HEK293T (cell line): ENCODE measurements around the gene SF3A2.

ENCODE experiments used
- CTCF ChIA-PET: fragments of 350-600 bp; formaldehyde crosslinking; extraction: SDS; loops from one replicate; lab custom pipeline; 2021; ENCODE audit warnings: antibody characterized with exemption, inconsistent platforms; lab: Yijun Ruan, JAX
- POLR2A ChIA-PET: fragments of 350-600 bp; formaldehyde crosslinking; extraction: SDS; loops from one replicate; lab custom pipeline; 2020; ENCODE audit warnings: antibody characterized with exemption, inconsistent platforms; lab: Yijun Ruan, JAX
- DNase-seq: peaks from one replicate; pipeline ENCODE4 v3.0.0; 2012; ENCODE audit warnings: mixed read lengths; ENCODE audit errors: extremely low spot score
- ARNT ChIP-seq: fragments of 450-650 bp; IDR thresholded peaks from 2 replicates; pipeline ENCODE4 v1.6.1; 2017; ENCODE audit warnings: mild to moderate bottlenecking
- BHLHE40 ChIP-seq: fragments of 450-650 bp; IDR thresholded peaks from 2 replicates; pipeline ENCODE4 v1.6.1; 2016; ENCODE audit warnings: mild to moderate bottlenecking, moderate library complexity, borderline replicate concordance
- CTBP1 ChIP-seq: fragments of 450-650 bp; IDR thresholded peaks from 2 replicates; pipeline ENCODE4 v1.6.1; 2016; ENCODE audit warnings: borderline replicate concordance
- ELF4 ChIP-seq: fragments of 450-650 bp; IDR thresholded peaks from 2 replicates; pipeline ENCODE4 v1.6.1; 2017; ENCODE audit warnings: antibody characterized with exemption
- FOXA1 ChIP-seq: fragments of 450-650 bp; IDR thresholded peaks from 2 replicates; pipeline ENCODE4 v1.6.1; 2016; ENCODE audit warnings: mild to moderate bottlenecking
- FOXK2 ChIP-seq: fragments of 450-650 bp; IDR thresholded peaks from 2 replicates; pipeline ENCODE4 v1.6.1; 2016; ENCODE audit warnings: mild to moderate bottlenecking
- FOXM1 ChIP-seq: fragments of 450-650 bp; IDR thresholded peaks from 2 replicates; pipeline ENCODE4 v1.6.1; 2017; ENCODE audit warnings: mild to moderate bottlenecking, borderline replicate concordance
- HDGF ChIP-seq: fragments of 450-650 bp; IDR thresholded peaks from 2 replicates; pipeline ENCODE4 v1.6.1; 2017; ENCODE audit warnings: antibody characterized with exemption, borderline replicate concordance
- L3MBTL2 ChIP-seq: fragments of 450-650 bp; conservative IDR thresholded peaks from 2 replicates; pipeline ENCODE4 v1.6.1; 2016; ENCODE audit warnings: mild to moderate bottlenecking
- LEF1 ChIP-seq: fragments of 450-650 bp; IDR thresholded peaks from 2 replicates; pipeline ENCODE4 v1.6.1; 2017; ENCODE audit warnings: mild to moderate bottlenecking, borderline replicate concordance
- NFRKB ChIP-seq: fragments of 450-650 bp; IDR thresholded peaks from 2 replicates; pipeline ENCODE4 v1.6.1; 2016; ENCODE audit warnings: mild to moderate bottlenecking, moderate library complexity
- PKNOX1 ChIP-seq: fragments of 450-650 bp; IDR thresholded peaks from 2 replicates; pipeline ENCODE4 v1.6.1; 2016
- SP1 ChIP-seq: fragments of 450-650 bp; IDR thresholded peaks from 2 replicates; pipeline ENCODE4 v1.6.1; 2017
- SUZ12 ChIP-seq: fragments of 450-650 bp; IDR thresholded peaks from 2 replicates; pipeline ENCODE4 v1.6.1; 2016; ENCODE audit warnings: mild to moderate bottlenecking
- TARDBP ChIP-seq: fragments of 450-650 bp; IDR thresholded peaks from 2 replicates; pipeline ENCODE4 v1.6.1; 2016
- ZNF384 ChIP-seq: fragments of 450-650 bp; IDR thresholded peaks from 2 replicates; pipeline ENCODE4 v1.6.1; 2016

SF3A2 gene

DNA sequence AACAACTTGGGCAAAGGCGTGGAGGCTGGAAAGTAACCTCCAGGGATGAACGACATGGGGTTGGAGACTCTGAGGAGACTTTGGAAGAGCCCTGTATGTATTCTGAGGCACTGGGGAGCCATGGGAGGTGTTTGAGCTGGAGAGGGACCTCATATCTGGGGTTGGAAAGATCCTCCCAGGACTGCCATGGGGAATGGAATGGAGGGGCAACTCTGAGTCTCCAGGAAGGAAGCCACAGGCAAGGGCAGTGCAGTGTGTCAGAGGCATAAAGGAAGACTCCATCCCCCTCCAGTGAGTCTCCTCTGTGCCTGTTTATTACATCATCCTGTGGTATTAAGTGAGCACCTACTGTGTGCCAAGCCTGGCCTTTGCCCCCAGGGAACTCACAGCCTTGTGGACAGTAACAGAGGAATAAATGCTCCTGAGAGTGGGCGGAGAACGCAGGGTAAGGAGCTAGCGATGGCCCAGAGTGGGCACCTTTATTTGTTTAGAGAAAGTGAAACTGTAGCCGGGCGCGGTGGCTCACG, 37.6 kb downstream of the SF3A2 start:
- CTCF ChIA-PET = interaction anchor here (0.5 to 1.7 kb wide), 7 partner anchors 11 to 118 kb away, joined by 3 to 4 read pairs (median 4); partner anchors contain the start of gene PLEKHJ1
- no peak for DNase-seq
- TF ChIP-seq BHLHE40 = no peak
- POLR2A ChIA-PET = interaction anchor here (1.3 to 1.9 kb wide), 4 partner anchors 11 to 118 kb away, joined by 3 to 5 read pairs (median 4); no protein-coding TSS in a partner anchor

- CTCF ChIA-PET = interaction anchor here (0.7 to 1.7 kb wide), 4 partner anchors 38 to 44 kb away, joined by 3 to 4 read pairs (median 4); partner anchors contain the start of gene PLEKHJ1
- TF ChIP-seq ARNT (no peak), SP1 (no peak), PKNOX1 (no peak), FOXA1 (no peak), ZNF384 (no peak; the same call in 1 of the 2 replicates), L3MBTL2 (no peak), CTBP1 (no peak), ELF4 (no peak), HDGF (no peak)
- POLR2A ChIA-PET = interaction anchor here (1.3 to 1.6 kb wide), 2 partner anchors 10 to 14 kb away, joined by 3 to 4 read pairs; no protein-coding TSS in a partner anchor
- DNase-seq = peak; percentile 57
These were observed 38.4 kb downstream of the SF3A2 start for GRCh38 chr19:2274931-2275535.

DNA sequence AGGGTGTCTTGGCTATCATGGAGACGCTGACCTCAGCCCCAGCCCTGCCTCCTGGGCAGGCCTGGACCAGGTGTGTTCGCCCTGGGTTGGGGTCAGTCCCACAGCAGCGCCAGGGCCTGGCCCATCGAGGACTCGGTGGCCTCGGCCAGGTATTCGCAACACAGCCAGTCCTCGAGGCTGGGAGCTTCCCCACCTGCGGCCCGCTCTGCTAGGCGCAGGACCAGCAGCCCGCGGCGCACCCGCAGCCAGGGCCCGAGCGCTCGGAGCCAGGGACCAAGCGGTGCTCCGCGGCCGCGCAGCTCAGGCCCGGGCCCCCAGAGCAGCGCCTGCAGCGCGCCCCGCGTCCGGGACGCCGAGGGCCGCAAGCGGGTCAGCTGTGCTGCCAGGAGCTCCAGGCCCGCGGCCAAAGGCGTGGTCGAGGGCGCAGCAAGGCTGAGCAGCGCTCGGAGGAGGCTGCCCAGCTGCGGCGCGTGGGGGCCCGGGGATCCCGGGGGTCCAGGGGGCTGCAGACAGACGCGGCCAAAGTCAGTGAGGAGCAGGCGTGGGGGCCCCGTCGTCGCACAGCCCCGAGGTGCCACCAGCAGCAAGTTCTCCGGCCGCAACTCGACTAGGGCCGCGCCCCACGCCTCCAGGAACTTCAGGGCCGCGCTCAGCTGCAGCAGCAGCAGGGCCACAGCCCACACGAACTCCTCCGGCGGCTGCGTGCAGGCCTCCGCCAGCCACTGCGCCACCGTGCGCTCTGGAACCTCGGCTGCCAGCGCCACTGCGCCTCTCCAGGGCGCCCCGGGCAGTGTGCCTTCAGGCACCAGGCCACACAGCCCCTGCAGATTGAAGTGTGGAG, 39.2 kb downstream of the SF3A2 start:
- ChIA-PET POLR2A (interaction anchor here (1.6 kb wide), 1 partner anchor 13 kb away, joined by 4 read pairs; no protein-coding TSS in a partner anchor), CTCF (interaction anchor here (1.7 kb wide), 1 partner anchor 41 kb away, joined by 4 read pairs; no protein-coding TSS in a partner anchor)
- TF ChIP-seq FOXK2 (no peak), FOXA1 (no peak)
- no peak for DNase-seq

- ChIA-PET POLR2A (no interaction called here), CTCF (no interaction called here)
- DNase-seq = no peak
- TF ChIP-seq ARNT (no peak), L3MBTL2 (no peak), ZNF384 (no peak), LEF1 (no peak), CTBP1 (no peak), SUZ12 (no peak), FOXA1 (no peak), ELF4 (no peak), BHLHE40 (no peak), SP1 (no peak), FOXM1 (no peak), NFRKB (no peak), PKNOX1 (no peak), FOXK2 (no peak), HDGF (no peak), TARDBP (no peak)
These were observed 39.9 kb downstream of the SF3A2 start for GRCh38 chr19:2276429-2276986.

DNA sequence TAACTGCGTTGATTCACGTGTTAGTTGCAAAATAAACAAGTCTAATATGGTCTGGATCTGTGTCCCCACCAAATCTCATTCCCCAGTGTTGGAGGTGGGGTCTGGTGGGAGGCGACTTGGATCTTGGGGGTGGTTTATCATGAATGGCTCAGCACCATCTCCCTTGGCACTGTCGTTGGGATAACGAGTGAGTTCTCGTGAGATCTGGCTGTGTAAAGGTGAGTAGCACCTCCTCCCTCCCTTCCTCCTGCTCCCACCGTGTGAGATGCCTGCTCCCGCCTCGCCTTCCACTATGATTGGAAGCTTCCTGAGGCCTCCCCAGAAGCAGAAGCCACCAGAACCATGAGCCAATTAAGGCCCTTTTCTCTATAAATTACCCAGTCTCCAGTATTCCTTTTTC, 40.5 kb downstream of the SF3A2 start:
- CTCF ChIA-PET = no interaction called here
- TF ChIP-seq FOXA1 (no peak), ARNT (no peak), TARDBP (no peak), FOXK2 (no peak), PKNOX1 (no peak), SP1 (no peak)
- no peak for DNase-seq
- POLR2A ChIA-PET = no interaction called here

- ChIA-PET POLR2A (no interaction called here), CTCF (no interaction called here)
- DNase-seq = no peak
- no peak for TF ChIP-seq LEF1
- TF ChIP-seq BHLHE40 = no peak
- no peak for TF ChIP-seq FOXK2
- no peak for TF ChIP-seq ZNF384
- no peak for TF ChIP-seq CTBP1
- TF ChIP-seq FOXM1 = no peak
- TF ChIP-seq SP1 = no peak
- TF ChIP-seq ARNT = no peak
These were observed 42.0 kb downstream of the SF3A2 start for GRCh38 chr19:2278459-2279158.
